Measurements from ENCODE around the gene GABRP. TPM values are rescaled to one million over a fixed set of nuclear protein-coding genes. Genes with fewer than 3 reads are reported as not detected.
"Not testable (repeated sequence)": the region's sequence is repeated elsewhere in the genome, so short reads cannot be mapped to it uniquely, and the experiment has no call there.

GABRP gene
- polyA plus RNA-seq, 2 of the 4 experiments (the other 2 are of a cell fraction), result not detected

DNA sequence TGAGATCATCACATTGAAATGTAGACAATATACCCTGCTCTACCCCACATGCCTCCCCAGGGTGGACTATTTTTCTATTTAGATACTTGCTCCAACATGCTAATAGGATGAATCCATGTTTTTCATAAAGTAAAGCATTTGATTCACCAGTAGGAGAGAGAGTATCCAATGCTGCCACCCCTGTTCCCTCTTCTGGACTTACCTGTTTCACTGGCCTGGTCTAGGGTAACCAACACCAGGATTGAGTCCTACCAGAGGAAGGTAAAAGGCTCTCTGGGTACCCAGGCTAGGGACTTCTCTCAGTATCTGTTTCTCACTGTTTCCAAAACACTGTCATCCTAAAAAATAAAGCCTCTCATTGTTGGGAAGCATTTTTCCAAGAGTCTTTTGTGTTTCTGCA, 30.2 kb upstream of the GABRP start:
- FAIRE-seq, result no peak
- ATAC-seq, result no peak
- DNase-seq (ENCODE audit: low read depth in 1 of 2, low spot score in 1 of 2), result no peak
- no peak overlapping the region for H3K4me2 ChIP-seq
- no peak for TF ChIP-seq RCOR1 (IDR thresholded peaks at IDR 0.05; ENCODE audit: low read depth, low read length)
- no peak for TF ChIP-seq BHLHE40 (IDR thresholded peaks at IDR 0.05; ENCODE audit: low read depth, low read length)
- TF ChIP-seq FOSL2 (IDR thresholded peaks at IDR 0.05), result no peak
- no peak for TF ChIP-seq FOSL2 (CRISPR knock-in tag; IDR thresholded peaks at IDR 0.05)
- no peak for TF ChIP-seq HOXA7 (CRISPR knock-in tag; IDR thresholded peaks at IDR 0.05)
- TF ChIP-seq ZNF302 (CRISPR knock-in tag; IDR thresholded peaks at IDR 0.05), result no peak
- no peak for TF ChIP-seq EHMT2 (IDR thresholded peaks at IDR 0.05; ENCODE audit: low read depth)
- TF ChIP-seq MAFK (IDR thresholded peaks at IDR 0.05; ENCODE audit: partially characterized antibody), result no peak
- TF ChIP-seq, protein P1, sequence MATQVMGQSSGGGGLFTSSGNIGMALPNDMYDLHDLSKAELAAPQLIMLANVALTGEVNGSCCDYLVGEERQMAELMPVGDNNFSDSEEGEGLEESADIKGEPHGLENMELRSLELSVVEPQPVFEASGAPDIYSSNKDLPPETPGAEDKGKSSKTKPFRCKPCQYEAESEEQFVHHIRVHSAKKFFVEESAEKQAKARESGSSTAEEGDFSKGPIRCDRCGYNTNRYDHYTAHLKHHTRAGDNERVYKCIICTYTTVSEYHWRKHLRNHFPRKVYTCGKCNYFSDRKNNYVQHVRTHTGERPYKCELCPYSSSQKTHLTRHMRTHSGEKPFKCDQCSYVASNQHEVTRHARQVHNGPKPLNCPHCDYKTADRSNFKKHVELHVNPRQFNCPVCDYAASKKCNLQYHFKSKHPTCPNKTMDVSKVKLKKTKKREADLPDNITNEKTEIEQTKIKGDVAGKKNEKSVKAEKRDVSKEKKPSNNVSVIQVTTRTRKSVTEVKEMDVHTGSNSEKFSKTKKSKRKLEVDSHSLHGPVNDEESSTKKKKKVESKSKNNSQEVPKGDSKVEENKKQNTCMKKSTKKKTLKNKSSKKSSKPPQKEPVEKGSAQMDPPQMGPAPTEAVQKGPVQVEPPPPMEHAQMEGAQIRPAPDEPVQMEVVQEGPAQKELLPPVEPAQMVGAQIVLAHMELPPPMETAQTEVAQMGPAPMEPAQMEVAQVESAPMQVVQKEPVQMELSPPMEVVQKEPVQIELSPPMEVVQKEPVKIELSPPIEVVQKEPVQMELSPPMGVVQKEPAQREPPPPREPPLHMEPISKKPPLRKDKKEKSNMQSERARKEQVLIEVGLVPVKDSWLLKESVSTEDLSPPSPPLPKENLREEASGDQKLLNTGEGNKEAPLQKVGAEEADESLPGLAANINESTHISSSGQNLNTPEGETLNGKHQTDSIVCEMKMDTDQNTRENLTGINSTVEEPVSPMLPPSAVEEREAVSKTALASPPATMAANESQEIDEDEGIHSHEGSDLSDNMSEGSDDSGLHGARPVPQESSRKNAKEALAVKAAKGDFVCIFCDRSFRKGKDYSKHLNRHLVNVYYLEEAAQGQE (IDR thresholded peaks at IDR 0.05), result no peak
- TF ChIP-seq NFE2L2 (conservative IDR thresholded peaks at IDR 0.05; ENCODE audit: low read length), result no peak
- no peak for TF ChIP-seq USF2 (IDR thresholded peaks at IDR 0.05)
- TF ChIP-seq KDM1A (IDR thresholded peaks at IDR 0.05; ENCODE audit: low read depth), result no peak
- no peak for TF ChIP-seq E2F6 (IDR thresholded peaks at IDR 0.05; ENCODE audit: borderline replicate concordance, low read depth)
- TF ChIP-seq TP53 (CRISPR knock-in tag; IDR thresholded peaks at IDR 0.05), result no peak
- no peak for TF ChIP-seq GATA3 (IDR thresholded peaks at IDR 0.05; ENCODE audit: borderline replicate concordance)
- TF ChIP-seq HOXB13 (CRISPR knock-in tag; IDR thresholded peaks at IDR 0.05; ENCODE audit: low read depth), result no peak
- TF ChIP-seq SMC3 (IDR thresholded peaks at IDR 0.05), result no peak
- TF ChIP-seq RAD21 (conservative IDR thresholded peaks at IDR 0.05 in 1 of 2, IDR thresholded peaks at IDR 0.05 in 1 of 2), result no peak
- H3K4me3 ChIP-seq, result no peak overlapping the region
- POLR2A ChIA-PET, result no interaction called here
- no peaks in the 10 kb centered on the region for H3K9me3 ChIP-seq
- CTCF ChIA-PET, result interaction anchor here (0.9 to 10.7 kb wide), 2 partner anchors 39 to 473 kb away, joined by 3 to 240 read pairs; no protein-coding TSS in a partner anchor
- peaks cover 22% of the 10 kb centered on the region for H3K4me1 ChIP-seq
- H3K27ac ChIP-seq, result no peak overlapping the region

DNA sequence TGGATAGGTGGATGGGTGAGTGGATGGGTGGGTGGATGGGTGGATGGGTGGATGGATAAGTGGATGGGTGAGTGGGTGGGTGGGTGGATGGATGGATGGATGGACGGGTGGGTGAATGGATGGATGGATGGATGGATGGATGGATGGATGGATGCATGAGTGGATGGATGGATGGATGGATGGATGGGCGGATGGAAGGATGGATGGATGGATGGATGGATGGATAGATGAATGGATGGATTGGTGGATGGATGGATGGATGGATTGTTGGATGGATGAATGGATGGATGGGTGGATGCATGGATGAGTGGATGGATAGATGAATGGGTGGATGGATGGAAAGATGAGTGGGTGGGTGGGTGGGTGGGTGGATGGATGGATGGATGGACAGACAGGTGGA, 29.0 kb upstream of the GABRP start:
- H3K4me3 ChIP-seq; DNase-seq (ENCODE audit: low read depth in 1 of 2, low spot score in 1 of 2); POLR2A ChIA-PET; H3K9me3 ChIP-seq; H3K27ac ChIP-seq; FAIRE-seq; ATAC-seq; H3K4me2 ChIP-seq: not testable (repeated sequence)
- 13% methylated on average over 1 of the region's 2 CpGs for WGBS (ENCODE audit: missing lambda C conversion rate)
- CTCF ChIA-PET, result interaction anchor here (1.7 kb wide), 1 partner anchor 8 kb away, joined by 10 read pairs; no protein-coding TSS in a partner anchor
- H3K4me1 ChIP-seq, result peaks cover 22% of the 10 kb centered on the region

DNA sequence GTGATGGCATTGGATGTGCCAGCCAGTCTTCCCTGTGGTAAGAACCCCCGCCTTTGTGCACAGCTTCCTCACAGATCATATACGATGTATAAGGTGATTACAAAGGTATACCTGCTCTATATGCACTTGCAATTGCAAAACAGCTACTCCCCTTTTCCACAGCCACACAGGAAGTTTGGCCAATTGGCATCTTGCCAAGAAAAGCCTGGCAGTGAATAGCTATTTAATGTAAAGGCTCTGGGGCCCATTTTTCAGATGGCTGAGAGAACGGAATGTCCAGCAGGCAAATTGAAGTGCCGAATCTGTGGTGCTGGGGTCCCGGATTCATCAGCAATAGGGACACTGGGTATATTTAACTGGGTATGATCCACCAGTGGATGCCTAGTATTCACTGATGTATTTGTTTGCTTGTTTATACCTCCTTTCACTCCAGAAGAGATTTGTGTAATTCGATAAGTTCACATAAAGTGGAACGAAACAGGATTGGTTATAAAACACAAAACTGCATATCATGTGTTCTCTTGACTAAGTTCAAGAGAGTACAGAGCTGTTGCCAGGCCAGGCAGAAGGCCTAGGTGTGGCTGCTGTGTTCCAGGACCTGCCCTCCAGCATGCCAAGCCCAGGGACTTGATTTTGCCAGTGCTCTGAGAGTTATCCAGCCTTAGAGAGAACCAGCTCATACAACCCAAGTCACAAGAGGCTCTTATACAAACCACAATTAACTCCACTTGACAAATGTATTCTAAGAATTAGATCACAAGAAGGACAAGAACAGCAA, 27.7 kb upstream of the GABRP start:
- no peak overlapping the region for H3K4me2 ChIP-seq
- peaks cover 22% of the 10 kb centered on the region for H3K4me1 ChIP-seq
- no peak for ATAC-seq
- 82% methylated on average over 7 of the region's 7 CpGs for WGBS (ENCODE audit: missing lambda C conversion rate)
- DNase-seq (ENCODE audit: low read depth in 1 of 2, low spot score in 1 of 2), result no peak
- ChIA-PET CTCF (interaction anchor here (0.8 to 1.7 kb wide), 5 partner anchors 10 to 582 kb away, joined by 3 to 10 read pairs (median 3); no protein-coding TSS in a partner anchor), POLR2A (no interaction called here)
- no peak overlapping the region for H3K4me3 ChIP-seq
- no peaks in the 10 kb centered on the region for H3K9me3 ChIP-seq
- no peak for FAIRE-seq
- H3K27ac ChIP-seq, result no peak overlapping the region
- TF ChIP-seq TFCP2L1 (CRISPR knock-in tag; IDR thresholded peaks at IDR 0.05) (no peak), ZSCAN20 (CRISPR knock-in tag; IDR thresholded peaks at IDR 0.05) (no peak), POLR2AphosphoS2 (conservative IDR thresholded peaks at IDR 0.05; ENCODE audit: low read length) (no peak), USF2 (IDR thresholded peaks at IDR 0.05) (no peak), HMGXB4 (CRISPR knock-in tag; IDR thresholded peaks at IDR 0.05; ENCODE audit: borderline replicate concordance) (no peak), KDM1A (IDR thresholded peaks at IDR 0.05; ENCODE audit: low read depth) (no peak), RCOR1 (IDR thresholded peaks at IDR 0.05; ENCODE audit: low read depth, low read length) (no peak), NPAS2 (CRISPR knock-in tag; IDR thresholded peaks at IDR 0.05; ENCODE audit: borderline replicate concordance) (no peak), FOSB (CRISPR knock-in tag; IDR thresholded peaks at IDR 0.05) (no peak)
